Jurkat, Clone E6-1 (cell line): ENCODE results near the gene BBLN.
A peak's percentile ranks its signal among the peaks of the same experiment; 100 is the strongest.

Experiments used
- DNase-seq: peaks from one replicate; pipeline ENCODE4 v3.0.0-alpha.2; 2011; ENCODE audit warnings: low read depth, low spot score
- H3K4me3 ChIP-seq: 2 replicates; pipeline ENCODE4 v1.5.1; 2011; ENCODE audit warnings: mild to moderate bottlenecking, low read length, control low read depth, moderate library complexity

BBLN gene

GRCh38 chr9:128155736-128156500, 4.1 kb upstream of the BBLN start:
- no peak for DNase-seq
- no peak overlapping the region for H3K4me3 ChIP-seq

DNA sequence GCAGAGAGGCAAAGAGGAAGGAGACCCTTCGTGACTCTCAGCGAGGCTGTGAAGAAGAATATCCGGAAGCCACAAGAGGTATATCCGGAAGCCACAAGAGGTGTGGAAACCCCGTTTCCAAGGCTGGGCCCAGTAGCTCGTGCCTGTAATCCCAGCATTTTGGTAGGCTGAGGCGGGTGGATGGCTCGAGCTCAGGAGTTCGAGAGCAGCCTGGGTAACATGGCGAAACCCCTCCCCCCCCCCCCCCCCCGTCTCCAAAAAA, 612 bp upstream of the BBLN start:
- peak; percentile 58 for DNase-seq
- H3K4me3 ChIP-seq = peak overlapping the region; percentile 57

DNA sequence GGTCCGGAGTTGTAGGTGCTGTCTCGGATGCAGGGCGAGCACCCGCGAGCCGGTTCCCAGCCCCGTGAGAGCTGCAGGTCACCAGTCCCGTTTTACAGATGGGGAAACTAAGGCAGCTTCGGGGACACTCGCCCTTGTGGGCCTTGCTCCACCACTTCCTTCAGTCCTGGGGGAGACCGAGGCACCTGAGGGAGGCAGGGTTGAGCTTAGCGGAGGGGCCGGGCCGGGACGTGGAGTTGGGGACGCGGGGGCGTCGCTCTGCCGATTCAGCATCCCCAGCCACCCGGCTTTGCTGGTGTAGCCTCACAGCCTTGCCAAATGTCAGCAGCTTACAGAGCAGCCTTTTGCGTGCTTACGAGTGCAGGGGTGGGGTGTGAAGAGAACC, 530 bp downstream of the BBLN start:
- DNase-seq = no peak
- H3K4me3 ChIP-seq = peak overlapping the region; percentile 95

DNA sequence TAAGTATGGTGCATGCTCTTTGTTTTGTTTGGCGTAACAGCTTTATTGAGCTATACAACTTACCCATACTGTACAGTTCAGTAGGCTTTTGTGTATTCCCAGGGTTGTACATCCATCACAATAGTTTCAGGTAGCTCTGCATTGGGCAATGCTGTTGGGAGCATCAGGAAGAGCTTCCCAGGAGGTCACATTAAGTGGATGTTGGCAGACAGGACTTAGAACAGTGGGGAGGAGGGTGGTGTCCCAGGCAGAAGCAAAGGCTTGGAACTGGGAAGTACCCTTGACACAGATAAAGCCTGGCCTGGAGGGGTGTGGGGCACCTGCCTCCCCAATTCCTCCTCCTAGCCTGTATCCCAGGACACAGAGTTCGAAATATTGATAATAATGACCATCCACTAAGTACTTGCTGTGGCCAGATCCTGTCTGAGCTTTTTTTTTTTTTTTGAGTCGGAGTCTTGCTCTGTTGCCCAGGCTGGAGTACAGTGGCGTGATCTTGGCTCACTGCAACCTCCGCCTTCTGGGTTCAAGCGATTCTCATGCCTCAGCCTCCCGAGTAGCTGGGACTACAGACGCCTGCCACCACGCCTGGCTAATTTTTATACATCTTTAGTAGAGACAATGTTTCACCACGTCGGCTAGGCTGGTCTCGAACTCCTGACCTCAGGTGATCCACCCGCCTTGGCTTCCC, 1.3 kb downstream of the BBLN start:
- no peak for DNase-seq
- H3K4me3 ChIP-seq = peak overlapping the region; percentile 95

GRCh38 chr9:128162215-128163026, 2.4 kb downstream of the BBLN start:
- no peak overlapping the region for H3K4me3 ChIP-seq
- DNase-seq = no peak

- no peak for DNase-seq
- H3K4me3 ChIP-seq = no peak overlapping the region
Measured at GRCh38 chr9:128163027-128163515, 3.0 kb downstream of the BBLN start.

DNA sequence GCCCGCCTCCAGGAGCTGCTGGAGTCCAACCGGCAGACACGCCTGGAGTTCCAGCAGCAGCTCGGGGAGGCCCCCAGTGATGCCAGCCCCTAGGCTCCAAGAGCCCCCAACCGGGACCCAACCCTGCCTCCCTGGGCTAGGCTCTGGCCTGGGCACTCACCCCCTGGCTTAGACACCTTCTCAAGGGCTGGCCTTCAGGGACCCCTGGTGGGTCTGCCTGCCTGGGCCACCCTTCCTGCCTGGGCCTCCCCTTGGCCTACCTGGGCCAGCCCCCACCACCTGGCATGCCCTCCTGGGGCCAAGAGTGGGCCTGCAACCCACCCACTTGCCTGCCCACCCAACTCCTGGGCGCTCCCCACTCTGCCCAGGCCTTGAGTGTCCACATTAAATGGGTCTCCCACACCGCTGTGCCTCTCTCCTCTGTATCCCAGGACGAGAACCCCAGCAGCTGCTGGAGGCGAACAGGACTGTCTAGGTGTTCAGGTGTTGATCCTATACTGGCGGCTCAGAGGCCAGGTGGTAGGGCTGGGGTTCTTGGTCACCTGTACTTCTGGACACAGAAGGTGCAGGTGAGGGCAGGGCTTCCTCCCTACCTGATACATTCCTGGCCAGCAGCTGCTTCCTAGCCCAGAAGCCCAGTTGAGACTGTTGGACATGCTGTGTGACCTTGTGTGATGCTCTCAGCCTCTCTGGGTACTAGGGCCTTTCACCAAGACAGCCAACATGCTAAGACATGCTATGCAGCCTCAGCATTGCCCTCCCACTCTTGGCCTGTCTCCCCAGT, 3.6 kb downstream of the BBLN start:
- H3K4me3 ChIP-seq = no peak overlapping the region
- DNase-seq = no peak

GRCh38 chr9:128164307-128164885, 4.3 kb downstream of the BBLN start:
- no peak for DNase-seq
- H3K4me3 ChIP-seq = no peak overlapping the region

- no peak for DNase-seq
- no peak overlapping the region for H3K4me3 ChIP-seq
Measured at GRCh38 chr9:128166169-128166568, 6.1 kb downstream of the BBLN start.

- no peak overlapping the region for H3K4me3 ChIP-seq
- DNase-seq = no peak
Measured at GRCh38 chr9:128167209-128167608, 7.1 kb downstream of the BBLN start.

GRCh38 chr9:128168731-128169308, 8.8 kb downstream of the BBLN start:
- DNase-seq = no peak

DNA sequence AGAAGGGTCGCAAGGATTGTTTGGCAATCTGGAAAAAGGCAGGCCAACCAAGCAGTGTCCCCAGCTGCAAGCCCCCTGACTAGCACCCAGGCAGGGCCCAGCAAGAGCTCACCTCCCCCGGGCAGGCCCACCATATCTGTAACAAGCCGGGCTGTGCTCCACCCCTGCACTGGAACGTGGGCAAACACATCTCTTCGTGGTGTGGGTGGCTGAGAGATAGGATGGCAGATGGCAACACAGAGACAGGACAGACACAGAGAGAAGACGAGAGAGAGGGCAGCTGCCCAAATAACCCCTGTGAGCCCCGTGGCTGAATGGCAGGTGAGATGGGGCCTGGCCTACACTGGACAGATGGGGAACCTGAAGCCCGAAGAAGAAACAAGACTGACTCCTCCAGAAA, 9.4 kb downstream of the BBLN start:
- H3K4me3 ChIP-seq = no peak overlapping the region
- no peak for DNase-seq

More at GRCh38 chr9:128168731-128169308, 8.8 kb downstream of the BBLN start:
- H3K4me3 ChIP-seq = no peak overlapping the region

- DNase-seq = no peak
- H3K4me3 ChIP-seq = no peak overlapping the region
Measured at GRCh38 chr9:128169925-128170324, 9.9 kb downstream of the BBLN start.

DNA sequence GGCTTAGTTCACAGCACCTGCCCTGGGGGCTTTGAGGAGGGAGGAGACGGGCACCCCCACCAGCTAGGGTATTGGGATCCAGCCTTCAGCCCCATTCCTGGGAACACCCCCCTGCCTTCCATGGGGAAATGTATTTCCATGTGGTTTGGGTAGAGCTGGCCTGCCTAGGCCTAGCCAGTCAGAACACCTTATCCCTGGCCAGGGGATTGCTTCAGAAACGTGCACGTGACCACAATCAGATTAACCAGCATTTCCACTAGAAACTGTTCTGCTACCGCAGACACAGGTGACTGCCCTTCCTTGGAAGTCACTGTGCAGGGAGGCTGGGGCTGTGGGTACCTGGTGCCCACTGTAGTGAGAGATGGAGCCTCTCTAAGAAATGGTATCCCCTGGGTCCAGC, 14.0 kb downstream of the BBLN start:
- DNase-seq = no peak
- H3K4me3 ChIP-seq = no peak overlapping the region

DNA sequence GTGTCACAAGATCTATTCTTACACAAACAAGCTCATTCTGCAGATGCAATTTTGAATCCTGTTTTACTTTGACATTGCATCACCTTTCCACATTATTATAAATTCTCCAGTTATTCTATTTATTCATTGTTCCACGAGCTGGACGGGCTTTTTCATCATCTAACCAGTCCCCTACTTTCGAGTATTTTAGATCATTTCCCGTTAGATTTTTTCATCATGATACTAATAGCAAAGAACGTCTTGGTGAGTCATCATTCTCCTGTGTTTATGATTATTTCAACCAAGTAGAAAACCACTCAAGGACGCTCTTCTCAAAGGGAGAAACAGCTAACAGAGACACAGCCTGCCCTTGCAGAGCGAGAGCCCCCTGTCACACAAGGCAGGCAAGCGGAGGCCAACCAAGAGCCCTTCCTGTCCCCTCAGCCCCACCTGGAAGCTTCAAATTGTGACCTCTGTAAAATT, 15.1 kb downstream of the BBLN start:
- no peak for DNase-seq
- no peak overlapping the region for H3K4me3 ChIP-seq

- no peak overlapping the region for H3K4me3 ChIP-seq
- no peak for DNase-seq
Measured at GRCh38 chr9:128175726-128176125, 15.7 kb downstream of the BBLN start.

DNA sequence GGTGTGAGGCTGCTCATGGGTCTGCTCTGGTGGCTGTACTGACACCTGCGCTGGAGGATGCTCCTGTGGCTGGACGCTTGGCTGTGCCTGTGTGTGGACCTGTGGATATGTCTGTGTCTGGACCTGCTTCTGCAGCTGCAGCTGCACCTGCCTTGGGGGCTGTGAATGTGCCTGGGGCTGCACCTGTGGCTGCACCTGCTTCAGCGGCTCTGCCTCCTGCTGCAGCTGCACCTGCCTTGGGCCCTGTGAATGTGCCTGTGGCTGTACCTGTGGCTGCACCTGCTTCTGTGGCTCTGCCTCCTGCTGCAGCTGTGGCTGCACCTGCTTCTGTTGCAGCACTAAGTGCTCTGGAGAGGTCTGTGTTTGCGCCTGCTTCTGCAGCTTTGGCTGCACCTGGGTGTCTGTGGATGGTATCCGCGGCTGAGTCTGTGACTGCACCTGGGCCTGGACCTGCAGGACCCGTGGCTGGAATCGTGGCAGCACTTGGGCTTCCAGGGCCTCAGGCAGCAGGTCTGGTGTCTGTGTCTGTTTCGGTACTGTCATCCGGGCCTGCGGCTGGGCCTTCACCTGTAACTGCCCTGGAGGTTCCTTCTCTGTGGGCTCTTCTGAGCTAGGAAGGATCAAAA, 18.9 kb downstream of the BBLN start:
- no peak for DNase-seq
- H3K4me3 ChIP-seq = no peak overlapping the region

- H3K4me3 ChIP-seq = no peak overlapping the region
- no peak for DNase-seq
Measured at GRCh38 chr9:128180001-128180400, 19.9 kb downstream of the BBLN start.
